Ovary (tissue), 3 donors: ENCODE data around the gene DAP3.

ENCODE experiments used
- EP300 ChIP-seq: sonication (generic); formaldehyde crosslinking; IDR thresholded peaks from one replicate; pipeline ENCODE4 v1.6.1; 2017; ENCODE audit warnings: antibody characterized with exemption
- POLR2A ChIP-seq: fragments of 450-650 bp; IDR thresholded peaks from one replicate; pipeline ENCODE4 v1.6.1; 2017; ENCODE audit warnings: antibody characterized with exemption, mild to moderate bottlenecking, moderate library complexity
- TF ChIP-seq, protein P1 (sequence below), 3 donors: fragments of 450-650 bp in 2 of 3; fragments of 200-600 bp in 1 of 3; IDR thresholded peaks; one replicate each; pipeline versions ENCODE4 v1.5.1 to v1.8.0; 2016 to 2022; ENCODE audit warnings: antibody characterized with exemption in 3 of 3, mild to moderate bottlenecking in 1 of 3
- donor health status: DM: no; HTN: no; CAD: no.

DNA sequence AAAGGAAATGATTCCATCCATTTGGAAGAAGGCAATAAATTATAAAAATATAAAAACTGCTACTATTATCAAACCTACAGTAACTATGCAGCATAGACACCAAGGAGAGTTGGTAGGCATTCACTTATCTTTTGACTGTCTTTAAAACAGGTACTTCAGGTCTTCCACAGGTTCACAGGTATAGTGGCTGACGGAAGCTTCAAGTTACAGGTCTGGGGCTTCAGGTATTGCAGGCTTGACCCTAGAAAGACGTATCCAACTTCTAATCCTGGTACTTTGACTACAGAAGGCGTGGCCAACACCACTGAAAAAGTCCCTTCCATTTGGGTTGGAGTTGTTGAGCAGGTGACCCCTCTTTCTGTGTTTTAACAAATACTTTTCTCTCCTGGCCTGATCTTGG is 35.9 kb upstream of the DAP3 start:
- TF ChIP-seq EP300 (no peak), POLR2A (no peak)
- TF ChIP-seq, protein P1, sequence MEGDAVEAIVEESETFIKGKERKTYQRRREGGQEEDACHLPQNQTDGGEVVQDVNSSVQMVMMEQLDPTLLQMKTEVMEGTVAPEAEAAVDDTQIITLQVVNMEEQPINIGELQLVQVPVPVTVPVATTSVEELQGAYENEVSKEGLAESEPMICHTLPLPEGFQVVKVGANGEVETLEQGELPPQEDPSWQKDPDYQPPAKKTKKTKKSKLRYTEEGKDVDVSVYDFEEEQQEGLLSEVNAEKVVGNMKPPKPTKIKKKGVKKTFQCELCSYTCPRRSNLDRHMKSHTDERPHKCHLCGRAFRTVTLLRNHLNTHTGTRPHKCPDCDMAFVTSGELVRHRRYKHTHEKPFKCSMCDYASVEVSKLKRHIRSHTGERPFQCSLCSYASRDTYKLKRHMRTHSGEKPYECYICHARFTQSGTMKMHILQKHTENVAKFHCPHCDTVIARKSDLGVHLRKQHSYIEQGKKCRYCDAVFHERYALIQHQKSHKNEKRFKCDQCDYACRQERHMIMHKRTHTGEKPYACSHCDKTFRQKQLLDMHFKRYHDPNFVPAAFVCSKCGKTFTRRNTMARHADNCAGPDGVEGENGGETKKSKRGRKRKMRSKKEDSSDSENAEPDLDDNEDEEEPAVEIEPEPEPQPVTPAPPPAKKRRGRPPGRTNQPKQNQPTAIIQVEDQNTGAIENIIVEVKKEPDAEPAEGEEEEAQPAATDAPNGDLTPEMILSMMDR (IDR thresholded peaks at IDR 0.05), result no peak
